Measurements from ENCODE around the gene NDOR1.
"Not testable (repeated sequence)": the region's sequence is repeated elsewhere in the genome, so short reads cannot be mapped to it uniquely, and the experiment has no call there.

The NDOR1 gene

DNA sequence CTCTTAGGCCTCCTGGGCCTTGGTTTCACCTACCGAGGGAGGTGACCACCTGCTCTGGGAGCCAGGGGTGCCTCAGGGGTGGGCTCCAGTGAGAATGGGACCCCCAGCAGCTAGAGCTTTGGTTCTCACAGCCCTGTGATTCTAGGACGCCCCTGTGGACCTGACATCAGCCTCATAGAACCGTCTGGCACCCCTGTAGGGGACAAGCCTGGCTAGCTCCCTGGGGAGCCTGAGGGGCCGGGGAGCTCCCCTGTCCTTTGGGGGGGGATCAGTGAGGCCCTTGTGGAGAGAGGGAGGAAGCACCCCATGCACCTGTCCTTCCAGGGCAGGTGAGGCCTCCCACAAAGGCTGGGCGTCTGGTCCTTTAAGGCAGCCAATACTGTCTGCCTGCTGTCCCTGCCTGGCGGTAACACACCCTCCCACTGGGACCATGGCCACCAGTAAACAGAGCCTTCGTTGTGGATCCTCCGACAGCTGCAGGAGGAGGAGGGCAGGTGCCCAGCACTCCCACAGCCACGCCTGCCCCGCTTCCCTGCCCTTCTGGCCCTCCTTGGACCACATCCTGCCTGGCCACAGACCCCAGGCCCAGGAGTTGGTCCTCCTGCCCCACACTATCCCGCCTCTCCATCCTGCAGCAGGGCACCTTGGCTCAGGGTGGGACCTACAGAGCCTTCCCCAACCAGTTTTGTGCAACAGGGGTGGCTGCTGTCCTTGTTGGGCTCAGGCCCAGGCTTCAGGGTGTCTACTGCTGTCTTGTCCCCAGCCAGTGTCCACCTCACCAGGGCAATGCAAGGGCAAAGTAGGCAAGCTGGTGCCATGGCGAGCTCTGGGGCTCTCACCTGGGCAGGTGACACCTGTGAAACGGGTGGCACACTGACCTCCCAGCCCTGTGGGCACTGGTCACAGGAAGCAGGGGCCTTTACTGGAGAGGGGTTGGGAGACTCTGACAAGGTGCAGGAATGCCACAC, 32.5 kb downstream of the NDOR1 start:
- no peak for TF ChIP-seq ZNF274 (IDR thresholded peaks at IDR 0.05; ENCODE audit: low read depth, low read length)
- H3K4me3 ChIP-seq (ENCODE audit: low read length), result no peak overlapping the region

DNA sequence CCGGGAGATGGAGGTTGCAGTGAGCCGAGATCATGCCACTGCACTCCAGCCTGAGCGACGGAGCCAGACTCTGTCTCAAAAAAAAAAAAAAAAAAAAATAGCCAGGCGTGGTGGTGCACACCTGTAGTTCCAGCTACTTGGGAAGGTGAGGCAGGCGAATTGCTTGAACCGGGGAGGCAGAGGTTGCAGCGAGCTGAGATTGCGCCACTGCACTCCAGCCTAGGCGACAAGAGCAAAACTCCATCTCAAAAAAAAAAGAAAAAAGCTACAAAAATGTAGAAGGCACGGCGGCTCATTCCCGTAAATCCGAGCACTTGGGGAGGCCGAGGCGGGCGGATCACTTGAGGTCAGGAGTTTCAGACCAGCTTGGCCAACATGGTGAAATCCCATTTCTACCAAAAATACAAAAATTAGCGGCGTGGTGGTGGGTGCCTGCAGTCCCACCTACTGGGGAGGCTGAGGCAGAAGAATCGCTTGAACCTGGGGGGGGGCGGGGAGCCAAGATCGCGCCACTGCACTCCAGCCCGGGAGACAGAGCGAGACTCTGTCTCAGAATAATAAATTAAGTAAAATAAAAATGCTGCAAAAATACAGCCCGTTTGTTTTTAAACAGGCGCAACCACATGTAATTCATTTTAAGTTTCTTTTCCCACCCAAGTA, 34.2 kb downstream of the NDOR1 start:
- H3K4me3 ChIP-seq (ENCODE audit: low read length), result peak overlapping the region; percentile 74

DNA sequence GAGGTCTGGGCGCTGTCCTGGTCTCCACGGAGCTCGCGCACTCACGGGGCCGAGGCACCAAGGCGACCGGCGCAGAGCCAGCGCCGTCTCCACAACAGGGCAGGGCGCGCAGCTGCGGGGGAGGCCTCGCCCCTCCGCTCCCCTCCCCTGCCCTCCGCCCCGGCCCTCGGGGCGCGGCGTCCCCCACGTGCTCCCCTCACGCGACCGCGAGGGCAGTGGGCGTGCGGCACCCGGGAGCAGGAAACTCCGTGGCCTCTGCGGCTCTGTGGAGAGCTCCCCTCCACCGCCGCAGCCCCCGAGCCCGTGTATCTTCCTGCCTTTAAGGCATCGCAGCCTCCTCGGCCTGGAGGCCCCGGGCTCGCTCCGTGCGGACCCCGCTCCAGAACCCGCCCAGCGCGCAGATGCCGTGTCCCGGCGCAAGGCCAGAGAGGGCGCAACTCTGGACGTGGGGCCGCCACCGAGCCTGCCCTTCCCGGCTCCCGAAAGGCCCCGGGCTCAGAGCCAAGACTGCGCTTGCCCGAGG, 34.9 kb downstream of the NDOR1 start:
- TF ChIP-seq ZNF274 (IDR thresholded peaks at IDR 0.05; ENCODE audit: low read depth, low read length), result no peak
- peak overlapping the region; percentile 74 for H3K4me3 ChIP-seq (ENCODE audit: low read length)

DNA sequence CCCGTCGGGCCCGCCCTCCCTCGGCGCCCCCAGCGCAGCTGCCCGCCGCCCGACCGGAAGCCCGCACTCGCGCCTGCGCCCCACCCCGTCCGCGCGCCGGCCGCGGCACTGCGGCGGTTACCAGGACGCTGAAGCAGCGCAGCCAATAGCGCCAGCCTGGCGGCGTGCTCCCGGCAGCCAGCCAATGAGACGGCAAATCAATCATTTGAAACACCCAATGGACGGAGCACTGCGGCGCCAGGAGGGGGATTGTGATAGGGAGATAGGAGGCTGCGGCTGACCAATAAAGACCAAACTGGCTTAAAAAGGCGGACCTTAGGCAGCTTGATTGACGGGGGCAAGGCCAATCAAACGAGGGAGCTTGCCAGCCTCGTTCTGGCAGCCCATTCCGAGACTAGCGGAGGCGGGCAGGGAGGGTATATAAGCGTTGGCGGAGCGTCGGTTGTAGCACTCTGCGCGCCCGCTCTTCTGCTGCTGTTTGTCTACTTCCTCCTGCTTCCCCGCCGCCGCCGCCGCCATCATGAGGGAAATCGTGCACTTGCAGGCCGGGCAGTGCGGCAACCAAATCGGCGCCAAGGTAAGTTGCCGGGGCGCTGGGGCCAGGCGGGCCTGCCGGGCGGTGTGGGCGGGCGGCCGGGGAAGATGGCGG, 35.5 kb downstream of the NDOR1 start, which contains the start of gene TUBB4B:
Gene TUBB4B, plus strand, starts transcription at position 447 of the 649 bp plus-strand sequence. Its CDS starts 74 bp downstream, at position 521.
- H3K4me3 ChIP-seq (ENCODE audit: low read length), result peak within 1 kb of the TSS; percentile 80
- TF ChIP-seq ZNF274 (IDR thresholded peaks at IDR 0.05; ENCODE audit: low read depth, low read length), result no peak

DNA sequence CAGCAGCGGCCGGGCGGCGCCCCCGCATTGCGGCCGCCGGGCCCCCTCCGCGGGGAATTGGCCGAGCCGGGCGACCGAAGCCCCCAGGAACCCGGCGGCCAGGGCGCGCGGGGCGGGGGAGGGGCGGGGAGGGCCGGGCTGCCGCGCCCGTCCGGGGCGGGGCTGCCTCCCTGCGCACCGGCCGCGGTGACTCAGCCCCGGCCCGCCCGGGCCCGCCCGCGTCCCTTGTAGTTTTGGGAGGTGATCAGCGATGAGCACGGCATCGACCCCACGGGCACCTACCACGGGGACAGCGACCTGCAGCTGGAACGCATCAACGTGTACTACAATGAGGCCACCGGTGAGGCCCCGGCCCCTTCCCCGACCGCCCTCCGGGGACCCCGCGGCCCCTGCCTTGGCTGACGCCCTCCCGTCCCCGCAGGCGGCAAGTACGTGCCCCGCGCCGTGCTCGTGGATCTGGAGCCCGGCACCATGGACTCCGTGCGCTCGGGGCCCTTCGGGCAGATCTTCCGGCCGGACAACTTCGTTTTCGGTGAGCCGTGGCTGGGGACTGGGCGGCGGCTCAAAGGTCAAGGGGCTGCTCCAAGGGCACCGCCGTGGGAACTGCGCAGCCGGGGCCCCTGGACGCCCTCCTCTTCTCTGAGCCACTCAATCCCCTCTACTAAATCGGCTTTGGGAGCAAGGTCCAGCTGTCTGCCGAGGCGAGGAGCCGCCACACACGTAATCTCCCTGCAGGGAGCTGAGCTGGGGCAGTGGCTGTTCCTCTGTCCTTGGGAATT, 36.2 kb downstream of the NDOR1 start:
- no peak for TF ChIP-seq ZNF274 (IDR thresholded peaks at IDR 0.05; ENCODE audit: low read depth, low read length)
- H3K4me3 ChIP-seq (ENCODE audit: low read length), result peak overlapping the region; percentile 80

- H3K4me3 ChIP-seq (ENCODE audit: low read length), result peak overlapping the region; percentile 80
- TF ChIP-seq ZNF274 (IDR thresholded peaks at IDR 0.05; ENCODE audit: low read depth, low read length), result no peak
Measured at GRCh38 chr9:137242269-137243203, 37.0 kb downstream of the NDOR1 start.

GRCh38 chr9:137243266-137243625, 37.7 kb downstream of the NDOR1 start:
- H3K4me3 ChIP-seq (ENCODE audit: low read length), result not testable (repeated sequence)

GRCh38 chr9:137243626-137244485, 38.4 kb downstream of the NDOR1 start:
- no peak overlapping the region for H3K4me3 ChIP-seq (ENCODE audit: low read length)
- no peak for TF ChIP-seq ZNF274 (IDR thresholded peaks at IDR 0.05; ENCODE audit: low read depth, low read length)

DNA sequence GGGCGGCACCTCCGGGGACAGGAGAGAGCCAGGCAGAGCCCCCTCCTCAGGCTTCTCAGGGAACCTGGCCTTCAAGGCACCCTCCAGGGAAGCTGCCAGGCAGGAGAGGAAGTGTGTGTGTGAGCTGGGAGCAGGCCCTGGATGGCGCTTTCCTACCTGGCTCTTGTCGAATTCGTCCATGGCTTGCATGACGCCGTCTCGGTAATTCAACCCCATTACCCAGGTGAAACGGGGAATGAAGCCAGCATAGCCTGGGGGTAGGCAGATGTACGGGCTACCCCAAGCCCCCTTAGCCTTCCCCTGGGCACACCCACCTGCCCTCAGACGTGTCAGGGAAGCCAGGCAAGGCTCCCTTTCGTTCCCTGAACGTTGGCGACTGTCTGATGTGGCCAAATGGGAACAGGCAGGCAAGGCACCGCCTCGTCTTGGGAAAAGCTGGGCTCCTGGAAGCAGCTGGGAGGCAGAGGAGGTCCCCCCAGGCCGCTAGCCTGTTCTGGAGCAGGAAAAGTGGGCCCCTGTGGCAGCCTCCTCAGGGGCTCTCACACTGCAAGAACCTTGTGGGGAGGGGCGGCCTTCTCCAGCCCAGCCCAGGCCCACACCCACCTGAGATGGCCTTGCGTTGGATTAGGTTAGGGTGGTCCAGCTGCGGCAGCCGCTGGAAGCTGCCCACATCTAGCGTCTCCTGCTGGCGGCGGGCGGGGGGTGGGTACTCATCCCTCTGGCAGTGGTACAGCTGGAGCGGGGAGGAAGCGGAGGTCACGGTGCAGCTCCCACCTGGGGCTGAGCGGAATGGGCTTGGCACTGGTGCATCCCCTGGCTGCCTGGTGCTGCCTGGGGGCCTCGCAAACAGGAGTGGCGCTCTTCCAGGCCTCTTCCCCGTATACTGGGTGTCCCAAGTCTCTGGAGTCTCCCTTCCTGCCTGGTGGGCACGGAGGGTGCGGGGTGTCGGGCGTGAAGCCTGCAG, 39.3 kb downstream of the NDOR1 start:
- TF ChIP-seq ZNF274 (IDR thresholded peaks at IDR 0.05; ENCODE audit: low read depth, low read length), result no peak
- no peak overlapping the region for H3K4me3 ChIP-seq (ENCODE audit: low read length)

DNA sequence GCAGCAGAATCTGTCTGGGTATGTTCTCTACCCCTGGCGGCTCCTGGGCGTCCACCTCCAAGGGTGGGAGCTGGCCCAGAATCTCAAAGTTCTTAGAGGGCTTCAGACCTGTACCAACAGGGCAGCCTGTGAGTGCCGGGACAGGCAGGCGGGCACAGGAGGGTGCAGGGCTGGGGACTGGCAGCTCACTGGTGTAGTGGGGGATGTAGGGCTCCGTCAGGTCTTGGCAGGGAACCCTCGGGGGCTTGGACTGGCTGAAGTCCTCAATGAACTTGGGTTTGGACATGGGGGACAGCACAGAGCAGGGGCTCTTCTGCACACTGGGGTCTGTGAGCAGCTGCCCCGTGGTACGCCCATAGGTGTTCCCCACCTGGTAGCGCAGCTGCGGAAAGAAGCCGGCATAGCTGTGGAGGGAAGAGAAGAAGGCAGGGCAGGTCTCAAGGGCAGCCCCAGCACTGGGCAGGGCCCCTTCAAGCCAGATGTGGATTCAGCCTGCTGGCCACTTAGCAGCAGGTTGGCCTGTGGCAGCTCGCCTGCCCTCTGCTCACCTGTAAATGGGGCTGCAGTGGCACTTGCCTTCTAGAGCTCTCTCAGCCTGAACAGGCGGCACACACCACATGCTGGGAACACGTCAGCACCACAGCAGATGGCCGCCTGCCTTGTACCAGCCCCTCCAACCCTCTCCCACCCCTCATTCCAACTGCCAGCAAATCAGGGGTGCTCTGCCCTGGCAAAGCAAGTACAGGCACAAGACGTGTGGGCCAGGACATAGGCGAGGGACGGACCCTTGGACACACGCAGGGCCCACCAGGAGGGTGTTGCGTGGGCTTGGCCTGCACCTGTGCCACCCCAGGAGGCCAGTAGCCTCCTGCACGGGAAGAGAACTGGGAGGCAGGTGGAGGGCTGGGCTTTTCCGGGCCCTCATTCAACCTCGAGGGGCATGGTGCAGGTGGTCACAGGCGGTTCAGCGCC, 40.2 kb downstream of the NDOR1 start:
- H3K4me3 ChIP-seq (ENCODE audit: low read length), result no peak overlapping the region
- TF ChIP-seq ZNF274 (IDR thresholded peaks at IDR 0.05; ENCODE audit: low read depth, low read length), result no peak

Measured in GM08714 (cell line).